ENCODE measurements around the gene GOT1. TPM values are rescaled to one million over a fixed set of nuclear protein-coding genes. Genes with fewer than 3 reads are reported as not detected.

GOT1 gene
- total and polyA plus RNA-seq, 2 experiments from 2014 or later: 36.8 to 37.7 TPM

GRCh38 chr10:99387071-99387470 lies 43.4 kb downstream of the GOT1 start:
- DNase-seq (ENCODE audit: low spot score) (no peak), ATAC-seq (no peak)
- TF ChIP-seq STAT1 (IDR thresholded peaks at IDR 0.05; ENCODE audit: unreplicated experiment) (no peak), ZNF462 (CRISPR knock-in tag; IDR thresholded peaks at IDR 0.05) (no peak), EZH2phosphoT487 (IDR thresholded peaks at IDR 0.05; ENCODE audit: unreplicated experiment) (no peak), POLR2AphosphoS5 (IDR thresholded peaks at IDR 0.05; ENCODE audit: low read depth) (no peak), ETS1 (IDR thresholded peaks at IDR 0.05) (no peak), ZNF331 (CRISPR knock-in tag; IDR thresholded peaks at IDR 0.05; ENCODE audit: low read depth) (no peak), REST (IDR thresholded peaks at IDR 0.05; ENCODE audit: unreplicated experiment) (no peak), CTCF (conservative IDR thresholded peaks at IDR 0.05; ENCODE audit: low read depth in 2 of 2) (no peak), CREB1 (CRISPR knock-in tag; IDR thresholded peaks at IDR 0.05; ENCODE audit: low read depth) (no peak), NANOG (IDR thresholded peaks at IDR 0.05; ENCODE audit: borderline replicate concordance) (no peak), JUNB (IDR thresholded peaks at IDR 0.05; ENCODE audit: unreplicated experiment) (no peak), ZNF114 (CRISPR knock-in tag; IDR thresholded peaks at IDR 0.05) (no peak), EZH2 (IDR thresholded peaks at IDR 0.05; ENCODE audit: low read depth, unreplicated experiment) (no peak)
- no peak overlapping the region for H3K27ac Mint-ChIP-seq
- Histone ChIP-seq H2AFZ (no peak overlapping the region), H3F3A (replicated peaks; ENCODE audit: low read depth) (no peaks in the 10 kb centered on the region), H4K20me1 (replicated peaks; ENCODE audit: insufficient read depth) (no peaks in the 10 kb centered on the region), H3K79me2 (replicated peaks; ENCODE audit: insufficient read depth) (no peaks in the 10 kb centered on the region), H3K27ac (ENCODE audit: low read depth) (no peak overlapping the region), H3K27me3 (ENCODE audit: insufficient read depth) (no peaks in the 10 kb centered on the region), H3K4me2 (no peak overlapping the region), H3K4me3 (no peak overlapping the region), H3K4me1 (ENCODE audit: insufficient read depth) (no peaks in the 10 kb centered on the region; the same call in 1 of the 2 replicates), H3K9me2 (ENCODE audit: insufficient read depth) (no peaks in the 10 kb centered on the region), H3K36me3 (ENCODE audit: insufficient read depth) (no peaks in the 10 kb centered on the region)
- H3K4me1 Mint-ChIP-seq: peaks cover 19% of the 10 kb centered on the region
- no peaks in the 10 kb centered on the region for H3K9me3 Mint-ChIP-seq
- H3K4me3 Mint-ChIP-seq: no peak overlapping the region
- H3K36me3 Mint-ChIP-seq (ENCODE audit: low read depth): no peaks in the 10 kb centered on the region
- peaks cover 4% of the 10 kb centered on the region for H3K27me3 Mint-ChIP-seq (ENCODE audit: insufficient read depth, low read depth, poor library complexity)
